HepG2 (cell line): ENCODE data around the gene MORN5. TPM values are rescaled to one million over a fixed set of nuclear protein-coding genes. Genes with fewer than 3 reads are reported as not detected.

Experiments
- ATAC-seq: fragments of 200-7000 bp; cut with Tn5 transposase; 3 replicates; pipeline ENCODE4 v1.9.1; 2020; ENCODE audit warnings: mild to moderate bottlenecking, moderate library complexity
- BruUV-seq: library from RNA; stranded (reverse); fragments of 400-500 nt; replicated peaks from 2 replicates; lab custom pipeline; 2021; lab: Mats Ljungman, UMichigan
- CTCF ChIA-PET: fragments of 300-600 bp; formaldehyde crosslinking; extraction: SDS; loops from one replicate; lab custom pipeline; 2021; ENCODE audit warnings: low total read pairs, inconsistent platforms, low intra/inter-chr PET ratio; lab: Yijun Ruan, JAX
- POLR2A ChIA-PET: fragments of 350-600 bp; sonication (Branson Sonifier 250); formaldehyde crosslinking; loops from one replicate; lab custom pipeline; 2020; ENCODE audit warnings: antibody characterized with exemption, inconsistent platforms; lab: Yijun Ruan, JAX
- DNase-seq: peaks from one replicate; pipeline ENCODE4 v3.0.0-alpha.2; 2015; ENCODE audit warnings: low spot score
- FAIRE-seq: peaks from 3 replicates; lab custom pipeline; 2011; peaks lifted over from hg19 to GRCh38; lab: Jason Lieb, UNC
- H2AFZ ChIP-seq: one replicate; pipeline ENCODE4 v1.6.1; 2011; ENCODE audit warnings: low read length, inconsistent platforms
- H3K27ac ChIP-seq: fragments of 300-600 bp; 3 replicates; pipeline ENCODE4 v1.8.0; 2011; ENCODE audit warnings: mixed run types, mild to moderate bottlenecking, mixed read lengths, low read length, inconsistent platforms; ENCODE audit not compliant: insufficient read depth; ENCODE audit errors: extremely low read length
- H3K27me3 ChIP-seq, 2 experiments: fragments of 200-600 bp in 1 of 2; 2 replicates in 1 of 2; 3 replicates in 1 of 2; pipeline versions ENCODE4 v1.6.0 to v1.8.0; 2011; ENCODE audit warnings: low read length in 2 of 2, mild to moderate bottlenecking in 2 of 2, moderate library complexity in 2 of 2, inconsistent platforms in 1 of 2; ENCODE audit not compliant: insufficient read depth in 2 of 2, control insufficient read depth in 1 of 2
- H3K36me3 ChIP-seq, 2 experiments: fragments of 200-600 bp in 1 of 2; replicated peaks in 1 of 2; 2 replicates in 1 of 2; 3 replicates in 1 of 2; pipeline versions ENCODE4 v1.5.1 to v1.8.0; 2011; ENCODE audit warnings: low read length in 2 of 2, inconsistent platforms in 1 of 2; ENCODE audit not compliant: insufficient read depth in 2 of 2, control insufficient read depth in 1 of 2
- H3K4me1 ChIP-seq: 2 replicates; pipeline ENCODE4 v1.5.1; 2012; ENCODE audit warnings: low read length, inconsistent platforms; ENCODE audit not compliant: insufficient read depth
- H3K4me2 ChIP-seq: 2 replicates; pipeline ENCODE4 v1.6.0; 2011; ENCODE audit warnings: low read depth, low read length, inconsistent platforms
- H3K4me3 ChIP-seq, 3 experiments: fragments of 200-600 bp in 1 of 3; sonication (generic), shearing (Covaris generic) in 1 of 3; replicated peaks in 1 of 3; 2 replicates each; pipeline ENCODE4 v1.5.1; 2011 to 2016; ENCODE audit warnings: low read length in 3 of 3, inconsistent platforms in 2 of 3, low read depth in 2 of 3, mild to moderate bottlenecking in 2 of 3, control low read depth in 1 of 3, mixed read lengths in 1 of 3; ENCODE audit not compliant: insufficient read depth in 1 of 3
- H3K79me2 ChIP-seq: one replicate; pipeline ENCODE4 v1.6.1; 2011; ENCODE audit warnings: low read length, inconsistent platforms; ENCODE audit not compliant: insufficient read depth
- H3K9ac ChIP-seq: 2 replicates; pipeline ENCODE4 v1.6.0; 2011; ENCODE audit warnings: mild to moderate bottlenecking, low read depth, low read length, inconsistent platforms; ENCODE audit not compliant: insufficient read depth
- H3K9me3 ChIP-seq: 2 replicates; pipeline ENCODE4 v1.5.1; 2012; ENCODE audit warnings: mild to moderate bottlenecking, low read length
- H4K20me1 ChIP-seq: 2 replicates; pipeline ENCODE4 v1.6.0; 2011; ENCODE audit warnings: inconsistent platforms, mild to moderate bottlenecking, low read length, moderate library complexity; ENCODE audit not compliant: insufficient read depth
- AHR ChIP-seq: IDR thresholded peaks from 2 replicates; pipeline ENCODE4 v1.6.1; 2018; ENCODE audit warnings: missing genetic modification reagents, missing compliant biosample characterization
- BCL3 ChIP-seq: sonication (generic); formaldehyde crosslinking; IDR thresholded peaks from 2 replicates; pipeline ENCODE4 v1.5.1; 2020; ENCODE audit warnings: mild to moderate bottlenecking, missing genetic modification reagents, moderate library complexity
- CBX2 ChIP-seq, 2 experiments: fragments of 200-600 bp in 1 of 2; sonication (generic); formaldehyde crosslinking in 1 of 2; IDR thresholded peaks; 2 replicates each; pipeline versions ENCODE4 v1.7.0 to v1.8.1; 2018 to 2022; ENCODE audit warnings: low read depth in 2 of 2, low read length in 1 of 2, mild to moderate bottlenecking in 1 of 2, missing genetic modification reagents in 1 of 2
- CEBPB ChIP-seq: IDR thresholded peaks from 2 replicates; pipeline ENCODE4 v1.6.1; 2011; ENCODE audit warnings: low read depth, low read length, improper control_type of control experiment, borderline replicate concordance
- EHMT2 ChIP-seq: fragments of 200-600 bp; sonication (generic); IDR thresholded peaks from 2 replicates; pipeline ENCODE4 v1.7.0; 2017; ENCODE audit warnings: antibody characterized with exemption, low read depth, low read length, borderline replicate concordance
- HBP1 ChIP-seq: IDR thresholded peaks from 2 replicates; pipeline ENCODE4 v1.6.1; 2016; ENCODE audit warnings: low read depth, control low read depth
- KLF13 ChIP-seq: sonication (generic); formaldehyde crosslinking; IDR thresholded peaks from 2 replicates; pipeline ENCODE4 v1.4.0; 2020; ENCODE audit warnings: mild to moderate bottlenecking, missing genetic modification reagents
- MAZ ChIP-seq, 2 experiments: sonication (generic) in 1 of 2; formaldehyde crosslinking in 1 of 2; IDR thresholded peaks; 2 replicates each; pipeline versions ENCODE4 v1.5.0 to v1.6.1; 2012 to 2020; ENCODE audit warnings: low read depth in 2 of 2, mild to moderate bottlenecking in 2 of 2, borderline replicate concordance in 1 of 2, improper control_type of control experiment in 1 of 2, low read length in 1 of 2, missing genetic modification reagents in 1 of 2, moderate library complexity in 1 of 2
- ZNF607 ChIP-seq: sonication (generic); formaldehyde crosslinking; IDR thresholded peaks from 2 replicates; pipeline ENCODE4 v1.5.1; 2020; ENCODE audit warnings: missing genetic modification reagents, mild to moderate bottlenecking, borderline replicate concordance
- ZNF713 ChIP-seq: sonication (generic); formaldehyde crosslinking; IDR thresholded peaks from 2 replicates; pipeline ENCODE4 v1.4.0; 2020; ENCODE audit warnings: mild to moderate bottlenecking, missing genetic modification reagents
- WGBS: methylation state at CpG from one replicate; pipeline ENCODE4 v1.1.6; 2017; ENCODE audit warnings: low lambda C conversion rate; 5-methylcytosine and 5-hydroxymethylcytosine counted together
- in situ Hi-C: cut with HindIII; loops from 2 replicates; pipeline ENCODE4 v1.10.0; 2017; ENCODE audit warnings: low pct_unique_long_range_greater_than_20kb; ENCODE audit not compliant: extremely low pct_ligation_motif_present
- intact Hi-C: fragments of 100-400 bp; cut with micrococcal nuclease; formaldehyde crosslinking; loops from one replicate; pipeline ENCODE4 v1.10.0; 2022; ENCODE audit not compliant: unreplicated experiment
- polyA plus RNA-seq, 8 experiments: library from polyadenylated mRNA; depleted of rRNA in 3 of 8; stranded (reverse) in 7 of 8; unstranded in 1 of 8; fragments of >200 nt; fragmentation: Illumina TruSeq in 4 of 8; extraction: Trizol in 4 of 8; gene quantifications; 2 replicates each; pipeline versions ENCODE4 v1.2.1 to v1.2.3, GENCODE V29; 2011 to 2016; ENCODE audit warnings: low read depth in 4 of 8, missing spikeins in 1 of 8, mixed read lengths in 1 of 8; ENCODE audit not compliant: insufficient read depth in 1 of 8
- total RNA-seq, 5 experiments: library from RNA; depleted of rRNA; stranded (reverse); fragments of >200 nt; fragmentation: Illumina TruSeq; extraction: Trizol; gene quantifications; 2 replicates each; pipeline ENCODE4 v1.2.3, GENCODE V29; 2016; ENCODE audit warnings: low read depth in 1 of 5

MORN5 gene
- total and polyA plus RNA-seq, 2 of the 13 experiments (the other 11 are each of a cell fraction or from before 2014, with no cell fraction given): not detected

- POLR2A ChIA-PET: interaction anchor here (0.8 to 1.3 kb wide), 2 partner anchors 34 to 119 kb away, joined by 3 read pairs; partner anchors contain the start of genes MRRF and RBM18
Observed at GRCh38 chr9:122145592-122145863, 14.2 kb upstream of the MORN5 start.

More at GRCh38 chr9:122145592-122145863, 14.2 kb upstream of the MORN5 start:
- Histone ChIP-seq H3K27ac (no peak overlapping the region), H3K9me3 (no peaks in the 10 kb centered on the region), H3K36me3 (peaks cover 12 to 46% of the 10 kb centered on the region in 2 experiments), H3K27me3 (no peaks in the 10 kb centered on the region), H3K79me2 (peaks cover 3% of the 10 kb centered on the region), H3K4me1 (peaks cover 34% of the 10 kb centered on the region), H4K20me1 (no peaks in the 10 kb centered on the region), H2AFZ (no peak overlapping the region), H3K4me3 (no peak overlapping the region), H3K4me2 (no peak overlapping the region), H3K9ac (no peak overlapping the region)
- no TSS peak for BruUV-seq
- in situ Hi-C loops (no loop called here), intact Hi-C loops (loop anchor here (1.0 kb wide), 1 partner anchor 20 kb away; no protein-coding TSS in a partner anchor)
- ATAC-seq: no peak
- no peak for DNase-seq
- TF ChIP-seq EHMT2 (no peak), AHR (no peak), HBP1 (CRISPR knock-in tag) (no peak), KLF13 (no peak), MAZ (IDR thresholded peaks at IDR 0.05; ENCODE audit: borderline replicate concordance, low read depth, low read length) (no peak), MAZ (CRISPR knock-in tag; IDR thresholded peaks at IDR 0.05; ENCODE audit: low read depth) (no peak), CEBPB (no peak), ZNF607 (CRISPR knock-in tag) (no peak), BCL3 (CRISPR knock-in tag) (no peak), ZNF713 (CRISPR knock-in tag) (no peak), CBX2 (IDR thresholded peaks at IDR 0.05; ENCODE audit: low read depth, low read length) (no peak), CBX2 (CRISPR knock-in tag; IDR thresholded peaks at IDR 0.05; ENCODE audit: low read depth) (no peak)
- FAIRE-seq: no peak
- WGBS: 100% methylated on average over 2 of the region's 2 CpGs
- CTCF ChIA-PET: interaction anchor here (1.2 kb wide), 1 partner anchor 20 kb away, joined by 5 read pairs; no protein-coding TSS in a partner anchor
